ENCODE measurements around the gene SLC39A11.
"Not testable (repeated sequence)": the region's sequence is repeated elsewhere in the genome, so short reads cannot be mapped to it uniquely, and the experiment has no call there.

Gene SLC39A11

GRCh38 chr17:72832306-72832705, 260.2 kb downstream of the SLC39A11 start:
- DNase-seq (ENCODE audit: low read depth): no peak

- DNase-seq (ENCODE audit: low read depth): no peak
Measured at GRCh38 chr17:72829883-72830282, 262.6 kb downstream of the SLC39A11 start.

- no peak for DNase-seq (ENCODE audit: low read depth)
Measured at GRCh38 chr17:72826602-72827001, 265.9 kb downstream of the SLC39A11 start.

- not testable (repeated sequence) for DNase-seq (ENCODE audit: low read depth)
Measured at GRCh38 chr17:72826059-72826458, 266.4 kb downstream of the SLC39A11 start.

- no peak for DNase-seq (ENCODE audit: low read depth)
Measured at GRCh38 chr17:72825218-72825617, 267.3 kb downstream of the SLC39A11 start.

- not testable (repeated sequence) for DNase-seq (ENCODE audit: low read depth)
Measured at GRCh38 chr17:72824267-72824666, 268.2 kb downstream of the SLC39A11 start.

- no peak for DNase-seq (ENCODE audit: low read depth)
Measured at GRCh38 chr17:72822358-72823023, 270.0 kb downstream of the SLC39A11 start.

- no peak for DNase-seq (ENCODE audit: low read depth)
Measured at GRCh38 chr17:72816406-72816805, 276.1 kb downstream of the SLC39A11 start.

GRCh38 chr17:72813481-72813880, 279.0 kb downstream of the SLC39A11 start:
- DNase-seq (ENCODE audit: low read depth): no peak

- no peak for DNase-seq (ENCODE audit: low read depth)
Measured at GRCh38 chr17:72812823-72813222, 279.7 kb downstream of the SLC39A11 start.

- no peak for DNase-seq (ENCODE audit: low read depth)
Measured at GRCh38 chr17:72811976-72812687, 280.4 kb downstream of the SLC39A11 start.

- no peak for DNase-seq (ENCODE audit: low read depth)
Measured at GRCh38 chr17:72810991-72811508, 281.4 kb downstream of the SLC39A11 start.

GRCh38 chr17:72806011-72806410, 286.5 kb downstream of the SLC39A11 start:
- DNase-seq (ENCODE audit: low read depth): no peak

- no peak for DNase-seq (ENCODE audit: low read depth)
Measured at GRCh38 chr17:72804949-72805707, 287.4 kb downstream of the SLC39A11 start.

- DNase-seq (ENCODE audit: low read depth): no peak
Measured at GRCh38 chr17:72802726-72803125, 289.8 kb downstream of the SLC39A11 start.

GRCh38 chr17:72797142-72797541, 295.3 kb downstream of the SLC39A11 start:
- no peak for DNase-seq (ENCODE audit: low read depth)

GRCh38 chr17:72795941-72796340, 296.5 kb downstream of the SLC39A11 start:
- DNase-seq (ENCODE audit: low read depth): no peak

- no peak for DNase-seq (ENCODE audit: low read depth)
Measured at GRCh38 chr17:72794152-72794551, 298.3 kb downstream of the SLC39A11 start.

GRCh38 chr17:72792771-72793170, 299.7 kb downstream of the SLC39A11 start:
- DNase-seq (ENCODE audit: low read depth): no peak

GRCh38 chr17:72790190-72790589, 302.3 kb downstream of the SLC39A11 start:
- no peak for DNase-seq (ENCODE audit: low read depth)

- DNase-seq (ENCODE audit: low read depth): no peak
Measured at GRCh38 chr17:72789711-72790110, 302.8 kb downstream of the SLC39A11 start.

GRCh38 chr17:72788950-72789585, 303.4 kb downstream of the SLC39A11 start:
- DNase-seq (ENCODE audit: low read depth): no peak

All from T follicular helper cell (primary cell).